Measurements from ENCODE around the gene UBE2D1.

UBE2D1 gene

GRCh38 chr10:58326967-58327381 is 7.8 kb upstream of the UBE2D1 start:
- Histone ChIP-seq H2BK15ac (ENCODE audit: low read length) (no peak overlapping the region), H2BK12ac (ENCODE audit: low read length) (no peak overlapping the region), H3K27ac (replicated peaks; ENCODE audit: low read length) (no peak overlapping the region), H3K36me3 (replicated peaks in 1 of 2; ENCODE audit: control insufficient read depth in 2 of 2, insufficient read depth in 2 of 2, low read length in 2 of 2) (no peaks in the 10 kb centered on the region), H2AK5ac (ENCODE audit: low read depth, low read length) (no peak overlapping the region), H3K14ac (ENCODE audit: low read length) (peak overlapping the region; percentile 40), H3K9me3 (replicated peaks in 1 of 2; ENCODE audit: control insufficient read depth in 2 of 2, insufficient read depth in 1 of 2, low read depth in 1 of 2, low read length in 2 of 2) (no peaks in the 10 kb centered on the region), H3K18ac (ENCODE audit: low read length) (peak overlapping the region; percentile 16), H3K27me3 (ENCODE audit: control insufficient read depth in 3 of 3, insufficient read depth in 3 of 3, low read depth in 1 of 3, low read length in 3 of 3) (peaks cover 0 to 14% (median 0%) of the 10 kb centered on the region in 3 experiments), H3K4me2 (ENCODE audit: insufficient read depth, low read length, poor library complexity, severe bottlenecking) (no peak overlapping the region), H2AFZ (ENCODE audit: low read length) (no peak overlapping the region), H3K23ac (ENCODE audit: low read depth, low read length, poor library complexity) (no peak overlapping the region), H2BK120ac (ENCODE audit: low read depth, low read length) (no peak overlapping the region), H4K91ac (ENCODE audit: low read depth, low read length, poor library complexity) (no peak overlapping the region), H4K8ac (ENCODE audit: low read depth, low read length) (no peak overlapping the region), H3K9ac (ENCODE audit: low read depth, low read length, poor library complexity) (no peak overlapping the region), H3K79me1 (ENCODE audit: low read depth, low read length) (no peaks in the 10 kb centered on the region), H3K4me1 (ENCODE audit: control insufficient read depth in 2 of 2, insufficient read depth in 1 of 2, low read depth in 1 of 2, low read length in 2 of 2) (no peaks in the 10 kb centered on the region), H3K4ac (ENCODE audit: low read length) (no peak overlapping the region), H3K4me3 (ENCODE audit: low read length in 2 of 2) (no peak overlapping the region), H2BK5ac (ENCODE audit: low read length) (no peak overlapping the region)
- no CpG with 5 or more reads among the region's 25 CpGs for WGBS, 2 donors (ENCODE audit: extremely low coverage in 2 of 2, insufficient read length in 2 of 2, insufficient replicate concordance in 1 of 2)
- no peak for DNase-seq (ENCODE audit: low spot score)

GRCh38 chr10:58328233-58328632 is 6.6 kb upstream of the UBE2D1 start:
- H3K9ac ChIP-seq (ENCODE audit: low read depth, low read length, poor library complexity): no peak overlapping the region
- H3K14ac ChIP-seq (ENCODE audit: low read length): no peak overlapping the region
- H2AFZ ChIP-seq (ENCODE audit: low read length): no peak overlapping the region
- H3K4me2 ChIP-seq (ENCODE audit: insufficient read depth, low read length, poor library complexity, severe bottlenecking): no peak overlapping the region
- no peak overlapping the region for H4K8ac ChIP-seq (ENCODE audit: low read depth, low read length)
- H2BK12ac ChIP-seq (ENCODE audit: low read length): no peak overlapping the region
- no peak for DNase-seq (ENCODE audit: low spot score)
- no peak overlapping the region for H3K27ac ChIP-seq (replicated peaks; ENCODE audit: low read length)
- no peak overlapping the region for H2BK5ac ChIP-seq (ENCODE audit: low read length)
- no CpG with 5 or more reads among the region's 1 CpG for WGBS, 2 donors (ENCODE audit: extremely low coverage in 2 of 2, insufficient read length in 2 of 2, insufficient replicate concordance in 1 of 2)
- no peaks in the 10 kb centered on the region for H3K79me1 ChIP-seq (ENCODE audit: low read depth, low read length)
- no peak overlapping the region for H4K91ac ChIP-seq (ENCODE audit: low read depth, low read length, poor library complexity)
- no peak overlapping the region for H3K18ac ChIP-seq (ENCODE audit: low read length)
- H3K9me3 ChIP-seq (replicated peaks in 1 of 2; ENCODE audit: control insufficient read depth in 2 of 2, insufficient read depth in 1 of 2, low read depth in 1 of 2, low read length in 2 of 2): no peaks in the 10 kb centered on the region
- H2BK15ac ChIP-seq (ENCODE audit: low read length): no peak overlapping the region
- H3K27me3 ChIP-seq (ENCODE audit: control insufficient read depth in 3 of 3, insufficient read depth in 3 of 3, low read depth in 1 of 3, low read length in 3 of 3): peaks cover 0 to 20% (median 0%) of the 10 kb centered on the region in 3 experiments
- H3K4ac ChIP-seq (ENCODE audit: low read length): no peak overlapping the region
- no peaks in the 10 kb centered on the region for H3K36me3 ChIP-seq (replicated peaks in 1 of 2; ENCODE audit: control insufficient read depth in 2 of 2, insufficient read depth in 2 of 2, low read length in 2 of 2)
- H3K23ac ChIP-seq (ENCODE audit: low read depth, low read length, poor library complexity): no peak overlapping the region
- H2BK120ac ChIP-seq (ENCODE audit: low read depth, low read length): no peak overlapping the region
- no peak overlapping the region for H3K4me3 ChIP-seq (ENCODE audit: low read length in 2 of 2)
- no peaks in the 10 kb centered on the region for H3K4me1 ChIP-seq (ENCODE audit: control insufficient read depth in 2 of 2, insufficient read depth in 1 of 2, low read depth in 1 of 2, low read length in 2 of 2)
- no peak overlapping the region for H2AK5ac ChIP-seq (ENCODE audit: low read depth, low read length)

- Histone ChIP-seq H3K27ac (replicated peaks; ENCODE audit: low read length) (no peak overlapping the region), H4K91ac (ENCODE audit: low read depth, low read length, poor library complexity) (no peak overlapping the region), H2BK12ac (ENCODE audit: low read length) (no peak overlapping the region), H3K14ac (ENCODE audit: low read length) (no peak overlapping the region), H2BK15ac (ENCODE audit: low read length) (no peak overlapping the region), H3K4ac (ENCODE audit: low read length) (no peak overlapping the region), H3K27me3 (ENCODE audit: control insufficient read depth in 3 of 3, insufficient read depth in 3 of 3, low read depth in 1 of 3, low read length in 3 of 3) (peaks cover 0 to 27% (median 0%) of the 10 kb centered on the region in 3 experiments), H3K9ac (ENCODE audit: low read depth, low read length, poor library complexity) (no peak overlapping the region), H3K18ac (ENCODE audit: low read length) (no peak overlapping the region), H3K79me1 (ENCODE audit: low read depth, low read length) (no peaks in the 10 kb centered on the region), H3K9me3 (replicated peaks in 1 of 2; ENCODE audit: control insufficient read depth in 2 of 2, insufficient read depth in 1 of 2, low read depth in 1 of 2, low read length in 2 of 2) (no peaks in the 10 kb centered on the region), H3K4me2 (ENCODE audit: insufficient read depth, low read length, poor library complexity, severe bottlenecking) (no peak overlapping the region), H2BK120ac (ENCODE audit: low read depth, low read length) (no peak overlapping the region), H3K23ac (ENCODE audit: low read depth, low read length, poor library complexity) (no peak overlapping the region), H4K8ac (ENCODE audit: low read depth, low read length) (no peak overlapping the region), H2AFZ (ENCODE audit: low read length) (no peak overlapping the region), H2BK5ac (ENCODE audit: low read length) (no peak overlapping the region), H3K36me3 (replicated peaks in 1 of 2; ENCODE audit: control insufficient read depth in 2 of 2, insufficient read depth in 2 of 2, low read length in 2 of 2) (no peaks in the 10 kb centered on the region), H3K4me3 (ENCODE audit: low read length in 2 of 2) (no peak overlapping the region), H3K4me1 (ENCODE audit: control insufficient read depth in 2 of 2, insufficient read depth in 1 of 2, low read depth in 1 of 2, low read length in 2 of 2) (no peaks in the 10 kb centered on the region), H2AK5ac (ENCODE audit: low read depth, low read length) (no peak overlapping the region)
- WGBS, 2 donors (ENCODE audit: extremely low coverage in 2 of 2, insufficient read length in 2 of 2, insufficient replicate concordance in 1 of 2): no CpG with 5 or more reads among the region's 1 CpG
- DNase-seq (ENCODE audit: low spot score): no peak
Measured at GRCh38 chr10:58330431-58330830, 4.4 kb upstream of the UBE2D1 start.

GRCh38 chr10:58331646-58332045 is 3.2 kb upstream of the UBE2D1 start:
- Histone ChIP-seq H2BK120ac (ENCODE audit: low read depth, low read length) (no peak overlapping the region), H2AK5ac (ENCODE audit: low read depth, low read length) (no peak overlapping the region), H3K14ac (ENCODE audit: low read length) (no peak overlapping the region), H2BK5ac (ENCODE audit: low read length) (no peak overlapping the region), H3K4me1 (ENCODE audit: control insufficient read depth in 2 of 2, insufficient read depth in 1 of 2, low read depth in 1 of 2, low read length in 2 of 2) (peaks cover 0 to 4% of the 10 kb centered on the region in 2 donors), H2BK12ac (ENCODE audit: low read length) (no peak overlapping the region), H4K8ac (ENCODE audit: low read depth, low read length) (no peak overlapping the region), H3K18ac (ENCODE audit: low read length) (no peak overlapping the region), H3K27me3 (ENCODE audit: control insufficient read depth in 3 of 3, insufficient read depth in 3 of 3, low read depth in 1 of 3, low read length in 3 of 3) (peaks cover 0 to 27% (median 0%) of the 10 kb centered on the region in 3 experiments), H3K4me2 (ENCODE audit: insufficient read depth, low read length, poor library complexity, severe bottlenecking) (no peak overlapping the region), H3K4me3 (ENCODE audit: low read length in 2 of 2) (no peak overlapping the region), H3K23ac (ENCODE audit: low read depth, low read length, poor library complexity) (no peak overlapping the region), H3K36me3 (replicated peaks in 1 of 2; ENCODE audit: control insufficient read depth in 2 of 2, insufficient read depth in 2 of 2, low read length in 2 of 2) (no peaks in the 10 kb centered on the region), H4K91ac (ENCODE audit: low read depth, low read length, poor library complexity) (no peak overlapping the region), H3K9me3 (replicated peaks in 1 of 2; ENCODE audit: control insufficient read depth in 2 of 2, insufficient read depth in 1 of 2, low read depth in 1 of 2, low read length in 2 of 2) (no peaks in the 10 kb centered on the region), H3K79me1 (ENCODE audit: low read depth, low read length) (no peaks in the 10 kb centered on the region), H3K4ac (ENCODE audit: low read length) (no peak overlapping the region), H2AFZ (ENCODE audit: low read length) (no peak overlapping the region), H3K9ac (ENCODE audit: low read depth, low read length, poor library complexity) (no peak overlapping the region), H3K27ac (replicated peaks; ENCODE audit: low read length) (no peak overlapping the region), H2BK15ac (ENCODE audit: low read length) (no peak overlapping the region)
- no CpG with 5 or more reads among the region's 2 CpGs for WGBS, 2 donors (ENCODE audit: extremely low coverage in 2 of 2, insufficient read length in 2 of 2, insufficient replicate concordance in 1 of 2)
- no peak for DNase-seq (ENCODE audit: low spot score)

All from neuronal stem cell (in vitro differentiated cells).